Pancreas (tissue), 10 donors: ENCODE results near the gene VEGFA. TPM values are rescaled to one million over a fixed set of nuclear protein-coding genes. Genes with fewer than 3 reads are reported as not detected.

ENCODE experiments used
- ATAC-seq, 4 donors: fragments of 200-7000 bp; cut with Tn5 transposase; one replicate each; pipeline versions ENCODE4 v1.8.0 to v1.9.1; 2020; ENCODE audit warnings: mild to moderate bottlenecking in 4 of 4, moderate library complexity in 4 of 4
- DNase-seq, 6 donors: peaks; one replicate each; pipeline ENCODE4 v3.0.0-alpha.2; 2020
- FAIRE-seq: peaks from 2 replicates; lab custom pipeline; 2012; peaks lifted over from hg19 to GRCh38; lab: Jason Lieb, UNC
- H3K27ac ChIP-seq, 4 donors: fragments of 200-600 bp; sonication (generic); 1 replicate in 3 of 4; 2 replicates in 1 of 4; pipeline versions ENCODE4 v1.5.0 to v1.8.0; 2020
- H3K27me3 ChIP-seq, 4 donors: fragments of 200-600 bp; one replicate each; pipeline ENCODE4 v1.8.0; 2021
- H3K36me3 ChIP-seq, 3 donors: fragments of 200-600 bp; sonication (generic) in 1 of 3; one replicate each; pipeline versions ENCODE4 v1.5.0 to v1.8.0; 2020 to 2021
- H3K4me1 ChIP-seq, 3 donors: fragments of 200-600 bp; one replicate each; pipeline ENCODE4 v1.8.0; 2021
- H3K4me3 ChIP-seq, 4 donors: fragments of 200-600 bp; sonication (generic) in 2 of 4; one replicate each; pipeline versions ENCODE4 v1.5.0 to v1.8.0; 2020 to 2021
- H3K9me3 ChIP-seq, 4 donors: fragments of 200-600 bp; one replicate each; pipeline ENCODE4 v1.8.0; 2021
- CTCF ChIP-seq, 4 donors: fragments of 200-600 bp; sonication (generic) in 3 of 4; IDR thresholded peaks; one replicate each; pipeline versions ENCODE4 v1.5.0 to v1.8.0; 2021; ENCODE audit warnings: antibody characterized with exemption in 4 of 4
- WGBS, 2 donors: extraction: QIAGEN DNeasy Blood & Tissue Kit; methylation state at CpG; one replicate each; pipeline ENCODE4 v1.1.7; 2013; 5-methylcytosine and 5-hydroxymethylcytosine counted together
- intact Hi-C, 3 donors: fragments of 100-400 bp; cut with DNase I; formaldehyde crosslinking; loops; one replicate each; pipeline versions ENCODE4 v1.11.1 to v1.14.2; 2022
- polyA plus RNA-seq, 2 donors: library from polyadenylated mRNA; stranded (reverse); fragments of 200-250 nt; gene quantifications; one replicate each; pipeline ENCODE4 v1.2.3, GENCODE V29; 2013
- total RNA-seq, 6 donors: library from RNA; stranded (reverse); fragmentation: NEBNext Ultra II Directional in 4 of 6; extraction: Animal tissue kit (Norgen Biotek cat#: 25700) in 4 of 6; gene quantifications; one replicate each; pipeline versions ENCODE4 v1.2.1 to v1.2.4, GENCODE V29; 2021 to 2023
- donor health status: healthy with polysubstance abuse.
- donor health status: DM: no; HTN: no; CAD: no; lungs with moderate emphysema.
- donor health status: DM: no; HTN: no; CAD: no.
- donor health status: control.
- donor health status: control.
- donor health status: Bipolar disorder and iron deficiency.
- donor health status: DM: yes; HTN: yes; CAD: no.
- donor health status: DM: no; HTN: no; CAD: no.
- donor health status: DM: no; HTN: no; CAD: no.
- donor health status: DM: yes; HTN: yes; CAD: no.

VEGFA gene
- total and polyA plus RNA-seq, 8 donors, result 55.2 to 206 (median 91.5) TPM

- Histone ChIP-seq H3K27ac (no peak overlapping the region), H3K36me3 (no peaks in the 10 kb centered on the region), H3K4me1 (no peaks in the 10 kb centered on the region), H3K27me3 (no peaks in the 10 kb centered on the region), H3K4me3 (no peak overlapping the region), H3K9me3 (no peaks in the 10 kb centered on the region)
- ATAC-seq (no peak), FAIRE-seq (no peak), DNase-seq (no peak)
- intact Hi-C loops, result loop anchor here in 2 of 3 donors (5.0 to 10.0 kb wide), 3 partner anchors 82 to 195 kb away; no protein-coding TSS in a partner anchor
- TF ChIP-seq CTCF (IDR thresholded peaks at IDR 0.05), result no peak
- WGBS, 2 donors, result 82 to 85% methylated on average over 4 of the region's 4 CpGs
Measured at GRCh38 chr6:43759907-43760206, 10.2 kb upstream of the VEGFA start.

DNA sequence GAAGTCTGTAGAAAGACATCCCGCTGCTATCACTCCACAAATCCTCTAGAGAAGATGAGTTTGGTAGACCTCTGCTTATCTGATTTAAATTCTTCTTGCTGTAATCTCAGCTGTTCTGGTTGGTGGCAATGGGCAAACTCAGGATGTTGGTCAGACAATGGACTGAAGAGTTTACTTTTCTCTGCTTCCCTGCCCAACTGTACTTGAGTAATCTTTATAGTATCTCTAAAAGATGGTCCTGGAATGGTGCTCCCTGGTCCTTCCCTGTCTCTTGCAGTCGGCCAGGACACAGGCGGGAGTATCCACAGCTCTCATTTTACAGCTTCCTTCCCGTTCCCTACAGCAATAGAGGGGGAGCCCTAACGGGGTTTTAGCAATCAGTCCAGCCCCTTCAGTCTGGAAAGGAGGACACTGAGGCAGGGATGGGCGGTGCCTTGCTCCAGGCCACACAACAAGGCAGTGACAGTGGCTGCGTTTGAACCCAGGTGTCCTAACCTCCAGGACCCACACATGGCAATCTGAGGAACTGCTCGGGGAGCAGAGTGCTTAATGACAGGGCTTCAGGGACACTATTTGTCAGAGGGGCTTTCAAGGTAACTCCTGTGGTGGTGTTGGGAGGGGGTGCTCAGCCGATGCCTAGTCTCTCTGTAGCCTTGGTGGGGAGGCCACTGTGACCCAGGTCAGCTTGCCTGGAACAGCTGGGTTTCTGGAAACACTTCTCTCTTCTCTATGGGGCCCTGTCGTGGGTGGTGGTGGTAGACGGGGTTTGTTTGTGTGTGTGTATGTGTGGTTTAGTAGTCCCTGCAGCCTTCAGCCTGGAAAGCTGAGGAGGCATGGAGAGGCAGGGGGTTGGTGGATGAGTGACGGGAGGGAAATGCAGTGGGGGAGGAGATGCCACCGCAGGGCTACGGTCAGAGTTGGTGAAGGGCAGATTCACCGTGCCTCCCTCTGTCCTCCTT, 9.5 kb upstream of the VEGFA start:
- Histone ChIP-seq H3K9me3 (no peaks in the 10 kb centered on the region), H3K36me3 (no peaks in the 10 kb centered on the region), H3K4me3 (no peak overlapping the region), H3K27me3 (no peaks in the 10 kb centered on the region), H3K4me1 (no peaks in the 10 kb centered on the region), H3K27ac (no peak overlapping the region)
- intact Hi-C loops, result loop anchor here in 2 of 3 donors (5.0 to 10.0 kb wide), 3 partner anchors 82 to 194 kb away; no protein-coding TSS in a partner anchor
- ATAC-seq, result no peak
- peak in 1 of 6 donors; percentile 23 for DNase-seq
- no peak for FAIRE-seq
- 79 to 83% methylated on average over 15 of the region's 15 CpGs for WGBS, 2 donors
- TF ChIP-seq CTCF (IDR thresholded peaks at IDR 0.05), result no peak

- no peaks in the 10 kb centered on the region for H3K27me3 ChIP-seq
- TF ChIP-seq CTCF (IDR thresholded peaks at IDR 0.05), result no peak
- DNase-seq (peak in 1 of 6 donors; percentile 9), FAIRE-seq (no peak), ATAC-seq (no peak)
- H3K36me3 ChIP-seq, result no peaks in the 10 kb centered on the region
- intact Hi-C loops, result loop anchor here in 2 of 3 donors (5.0 to 10.0 kb wide), 3 partner anchors 80 to 193 kb away; no protein-coding TSS in a partner anchor
- no peak overlapping the region for H3K27ac ChIP-seq
- no peaks in the 10 kb centered on the region for H3K4me1 ChIP-seq
- no peaks in the 10 kb centered on the region for H3K9me3 ChIP-seq
- no peak overlapping the region for H3K4me3 ChIP-seq
- 66 to 67% methylated on average over 9 of the region's 9 CpGs for WGBS, 2 donors
Measured at GRCh38 chr6:43761666-43762409, 8.2 kb upstream of the VEGFA start.

- H3K27me3 ChIP-seq, result no peaks in the 10 kb centered on the region
- TF ChIP-seq CTCF (IDR thresholded peaks at IDR 0.05), result no peak
- peaks cover 0 to 3% (median 0%) of the 10 kb centered on the region in 3 donors for H3K4me1 ChIP-seq
- 76 to 77% methylated on average over 5 of the region's 5 CpGs for WGBS, 2 donors
- intact Hi-C loops, result loop anchor here in 2 of 3 donors (5.0 to 10.0 kb wide), 3 partner anchors 80 to 192 kb away; no protein-coding TSS in a partner anchor
- H3K9me3 ChIP-seq, result no peaks in the 10 kb centered on the region
- H3K27ac ChIP-seq, result peak overlapping the region in 2 of 4 donors; percentile 34 to 66
- FAIRE-seq, result no peak
- DNase-seq, result no peak
- no peaks in the 10 kb centered on the region for H3K36me3 ChIP-seq
- H3K4me3 ChIP-seq, result no peak overlapping the region
- ATAC-seq, result no peak
Measured at GRCh38 chr6:43762410-43762768, 7.6 kb upstream of the VEGFA start.
